ENCODE measurements around the gene COL28A1.

The COL28A1 gene

DNA sequence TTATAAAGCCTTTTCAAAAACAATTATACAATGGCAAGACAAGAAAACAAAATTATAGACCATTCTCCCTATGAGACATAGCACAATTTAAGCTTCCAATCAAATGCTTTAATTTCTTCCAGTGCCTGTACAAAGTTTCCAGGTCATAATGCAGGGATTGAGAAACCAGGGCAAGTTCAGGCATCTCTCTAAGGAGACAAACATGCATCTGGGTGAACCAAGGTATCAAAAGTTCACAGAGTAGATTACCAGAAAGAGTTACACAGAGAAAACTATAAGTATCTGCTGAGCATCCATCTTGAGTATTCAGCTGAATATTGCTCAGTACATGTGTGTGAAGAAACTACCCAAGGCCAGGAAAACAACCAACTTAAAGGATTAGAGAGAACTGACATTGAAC lies 89.1 kb downstream of the COL28A1 start:
- DNase-seq (ENCODE audit: low spot score): no peak

DNA sequence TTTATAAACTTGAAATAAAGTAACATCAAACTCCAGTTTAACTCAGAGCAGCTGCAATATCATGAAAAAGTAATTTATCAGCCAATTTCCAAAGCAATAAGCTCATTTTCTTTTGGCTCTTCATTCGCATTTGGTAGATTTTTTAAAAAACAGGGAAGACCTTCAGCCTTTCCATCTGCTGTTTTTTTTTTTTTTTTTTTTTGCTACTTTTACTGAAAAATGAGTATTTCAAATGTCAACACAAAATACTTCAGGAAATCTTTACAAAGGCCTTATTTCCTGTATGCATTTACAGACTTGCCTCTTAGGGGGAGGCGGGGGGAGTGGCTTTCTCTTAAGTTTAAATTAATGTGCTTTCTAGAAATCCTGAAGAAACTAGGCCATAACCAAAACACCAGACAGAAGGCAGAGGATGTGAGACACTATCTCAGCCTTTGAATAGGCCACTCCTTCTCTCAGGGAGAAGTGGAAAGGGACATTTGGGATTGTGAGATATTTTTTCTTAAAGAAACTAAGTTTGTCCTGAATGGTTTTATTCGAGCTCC lies 91.8 kb downstream of the COL28A1 start:
- TF ChIP-seq, protein P1, sequence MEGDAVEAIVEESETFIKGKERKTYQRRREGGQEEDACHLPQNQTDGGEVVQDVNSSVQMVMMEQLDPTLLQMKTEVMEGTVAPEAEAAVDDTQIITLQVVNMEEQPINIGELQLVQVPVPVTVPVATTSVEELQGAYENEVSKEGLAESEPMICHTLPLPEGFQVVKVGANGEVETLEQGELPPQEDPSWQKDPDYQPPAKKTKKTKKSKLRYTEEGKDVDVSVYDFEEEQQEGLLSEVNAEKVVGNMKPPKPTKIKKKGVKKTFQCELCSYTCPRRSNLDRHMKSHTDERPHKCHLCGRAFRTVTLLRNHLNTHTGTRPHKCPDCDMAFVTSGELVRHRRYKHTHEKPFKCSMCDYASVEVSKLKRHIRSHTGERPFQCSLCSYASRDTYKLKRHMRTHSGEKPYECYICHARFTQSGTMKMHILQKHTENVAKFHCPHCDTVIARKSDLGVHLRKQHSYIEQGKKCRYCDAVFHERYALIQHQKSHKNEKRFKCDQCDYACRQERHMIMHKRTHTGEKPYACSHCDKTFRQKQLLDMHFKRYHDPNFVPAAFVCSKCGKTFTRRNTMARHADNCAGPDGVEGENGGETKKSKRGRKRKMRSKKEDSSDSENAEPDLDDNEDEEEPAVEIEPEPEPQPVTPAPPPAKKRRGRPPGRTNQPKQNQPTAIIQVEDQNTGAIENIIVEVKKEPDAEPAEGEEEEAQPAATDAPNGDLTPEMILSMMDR (IDR thresholded peaks at IDR 0.05; ENCODE audit: extremely low read depth, missing control alignments): no peak
- DNase-seq (ENCODE audit: low spot score): no peak

More for the DNA sequence above, 89.1 kb downstream of the COL28A1 start:
- TF ChIP-seq, protein P1 (IDR thresholded peaks at IDR 0.05; ENCODE audit: extremely low read depth, missing control alignments): no peak

DNA sequence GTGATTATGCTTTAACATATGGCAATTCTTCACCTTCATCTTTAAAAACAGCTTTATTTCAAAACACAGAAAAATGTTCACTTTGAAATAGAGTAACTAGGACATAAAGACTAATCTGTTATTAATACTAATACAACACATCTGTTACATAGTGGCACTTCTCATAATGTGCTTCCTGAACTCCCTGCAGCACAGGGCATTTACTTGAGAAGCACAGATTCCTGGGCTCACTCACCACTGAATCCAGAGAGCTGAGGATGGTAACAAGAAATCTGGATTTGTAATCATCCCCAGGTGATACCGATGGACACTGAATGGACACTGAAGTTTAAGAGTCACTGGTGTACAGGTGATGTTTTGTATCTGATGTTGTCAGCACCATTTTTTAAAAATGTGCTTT lies 96.1 kb downstream of the COL28A1 start:
- DNase-seq (ENCODE audit: low spot score): no peak
- TF ChIP-seq, protein P1 (IDR thresholded peaks at IDR 0.05; ENCODE audit: extremely low read depth, missing control alignments): no peak

DNA sequence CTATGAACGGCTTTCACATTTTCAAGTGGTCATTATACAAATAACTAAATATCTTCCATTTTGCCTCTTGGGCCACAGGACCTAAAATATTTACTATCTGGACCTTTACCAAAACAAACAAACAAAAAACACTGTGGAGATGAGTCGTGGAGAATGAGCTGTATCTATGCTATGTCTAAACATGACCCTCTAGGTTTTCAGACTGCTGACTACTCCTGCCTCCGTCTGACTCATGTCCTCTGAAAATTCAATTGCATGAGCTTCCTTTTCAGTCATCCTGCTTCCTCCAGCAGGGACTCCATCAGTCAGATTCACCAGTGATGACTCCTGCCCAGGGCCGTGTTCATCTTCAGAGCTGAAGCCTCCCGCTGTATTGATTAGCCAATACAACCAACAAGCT lies 96.8 kb downstream of the COL28A1 start:
- no peak for DNase-seq (ENCODE audit: low spot score)
- TF ChIP-seq, protein P1 (IDR thresholded peaks at IDR 0.05; ENCODE audit: extremely low read depth, missing control alignments): no peak

DNA sequence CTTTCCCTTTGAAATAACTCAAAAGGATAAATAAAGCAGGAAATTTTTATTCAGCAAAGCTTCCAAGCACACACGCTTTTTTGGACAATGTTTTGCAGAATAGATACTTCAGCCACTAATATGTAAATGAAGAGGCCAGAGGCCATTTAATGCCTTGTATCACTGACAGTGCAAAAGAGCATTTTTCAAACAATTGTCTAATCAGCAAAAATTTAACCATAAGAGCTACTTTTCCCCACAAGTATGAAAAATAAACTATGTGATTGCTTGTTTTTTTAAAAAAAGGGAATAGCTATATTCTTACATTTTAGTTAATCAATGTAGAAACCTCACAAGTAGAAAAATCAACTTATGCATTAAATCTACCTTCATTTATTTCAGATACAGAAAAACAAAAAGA lies 99.7 kb downstream of the COL28A1 start:
- TF ChIP-seq, protein P1 (IDR thresholded peaks at IDR 0.05; ENCODE audit: extremely low read depth, missing control alignments): no peak

DNA sequence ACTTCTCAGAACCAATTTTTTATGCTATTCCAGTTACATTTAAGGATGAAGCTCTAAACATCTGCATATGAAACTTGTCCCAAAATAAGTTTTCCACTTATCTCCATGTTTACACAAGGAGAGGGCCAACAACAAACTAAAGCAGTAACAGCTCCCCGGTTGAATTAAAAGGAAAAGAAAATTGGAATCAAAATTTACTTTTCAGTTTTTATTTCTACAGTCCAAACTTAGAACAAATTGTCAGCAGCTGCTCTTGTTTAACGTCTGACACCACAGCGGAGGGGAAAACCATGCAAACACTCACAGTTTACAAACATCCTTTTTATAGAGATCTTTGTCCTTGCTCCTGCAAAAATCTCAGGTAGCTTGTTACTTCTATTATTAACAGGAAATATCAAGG lies 101.3 kb downstream of the COL28A1 start:
- DNase-seq (ENCODE audit: low spot score): no peak
- TF ChIP-seq, protein P1 (IDR thresholded peaks at IDR 0.05; ENCODE audit: extremely low read depth, missing control alignments): no peak

More for the DNA sequence above, 99.7 kb downstream of the COL28A1 start:
- no peak for DNase-seq (ENCODE audit: low spot score)

DNA sequence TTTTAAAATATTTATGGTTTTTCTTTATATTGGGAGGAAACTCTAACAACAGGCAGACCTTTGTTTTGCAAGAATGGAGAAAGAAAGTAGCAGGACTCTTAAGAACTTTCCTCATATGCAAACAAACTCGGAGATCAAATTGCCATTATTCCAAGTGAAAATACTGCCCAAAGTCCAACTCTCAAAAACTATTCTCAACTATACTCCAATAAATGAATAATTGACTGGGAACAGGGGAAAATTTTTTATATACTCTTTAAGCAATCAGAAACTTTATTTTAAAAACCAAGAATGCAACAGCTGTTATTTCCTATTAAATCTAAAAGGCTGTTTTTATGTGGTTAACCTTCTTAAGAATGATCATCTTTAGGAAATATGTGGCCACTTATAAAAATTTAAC lies 101.9 kb downstream of the COL28A1 start:
- TF ChIP-seq, protein P1 (IDR thresholded peaks at IDR 0.05; ENCODE audit: extremely low read depth, missing control alignments): no peak
- no peak for DNase-seq (ENCODE audit: low spot score)
